Measurements from ENCODE around the gene SND1.

The SND1 gene

GRCh38 chr7:127794136-127794535 lies 142.1 kb downstream of the SND1 start:
- no peak for TF ChIP-seq ZNF350 (tag by site-specific recombination; IDR thresholded peaks at IDR 0.05)
- no peak for TF ChIP-seq ZNF223 (tag by site-specific recombination; IDR thresholded peaks at IDR 0.05)
- no peak for TF ChIP-seq ZNF513 (tag by site-specific recombination; IDR thresholded peaks at IDR 0.05)
- no peak for TF ChIP-seq HOXD13 (CRISPR knock-in tag; IDR thresholded peaks at IDR 0.05; ENCODE audit: borderline replicate concordance)
- no peak for TF ChIP-seq ZBTB26 (tag by site-specific recombination; optimal IDR thresholded peaks at IDR 0.05)
- no peak for TF ChIP-seq ZNF560 (tag by site-specific recombination; IDR thresholded peaks at IDR 0.05; ENCODE audit: borderline replicate concordance)
- no peak for TF ChIP-seq PATZ1 (tag by site-specific recombination; IDR thresholded peaks at IDR 0.05)
- TF ChIP-seq PRDM10 (tag by site-specific recombination; IDR thresholded peaks at IDR 0.05): no peak
- TF ChIP-seq SETDB1 (IDR thresholded peaks at IDR 0.05; ENCODE audit: insufficient read length, low read length): no peak
- no peak for TF ChIP-seq WT1 (tag by site-specific recombination; IDR thresholded peaks at IDR 0.05)
- TF ChIP-seq ZBTB8A (tag by site-specific recombination; IDR thresholded peaks at IDR 0.05): no peak
- TF ChIP-seq ZNF10 (tag by site-specific recombination; IDR thresholded peaks at IDR 0.05): no peak
- no peak for TF ChIP-seq MEIS1 (CRISPR knock-in tag; IDR thresholded peaks at IDR 0.05; ENCODE audit: borderline replicate concordance)
- no peak for TF ChIP-seq ZNF138 (tag by site-specific recombination; IDR thresholded peaks at IDR 0.05; ENCODE audit: borderline replicate concordance)
- TF ChIP-seq ZNF398 (tag by site-specific recombination; IDR thresholded peaks at IDR 0.05): no peak
- no peak for TF ChIP-seq ZNF121 (tag by site-specific recombination; IDR thresholded peaks at IDR 0.05)
- TF ChIP-seq ZNF514 (tag by site-specific recombination; IDR thresholded peaks at IDR 0.05): no peak
- Histone ChIP-seq H3K4me3 (ENCODE audit: low read depth, low read length) (no peak overlapping the region), H3K9me3 (ENCODE audit: control insufficient read depth, insufficient read depth, low read depth, low read length) (no peaks in the 10 kb centered on the region), H3K4me1 (ENCODE audit: control insufficient read depth, insufficient read depth, low read length) (no peaks in the 10 kb centered on the region), H3K36me3 (ENCODE audit: control insufficient read depth in 2 of 2, insufficient read depth in 1 of 2, low read length in 2 of 2) (no peaks in the 10 kb centered on the region), H3K27ac (ENCODE audit: extremely low read depth, low read depth, low read length) (no peak overlapping the region)
- POLR2A ChIA-PET: no interaction called here
- CTCF ChIA-PET: interaction anchor here (0.5 to 2.9 kb wide), 3 partner anchors 19 to 249 kb away, joined by 3 to 15 read pairs (median 3); no protein-coding TSS in a partner anchor
